GM13977 (cell line): ENCODE data around the gene PNPLA3.

Experiments
- DNase-seq: peaks from one replicate; pipeline ENCODE4 v3.0.0; 2012; ENCODE audit warnings: low spot score
- CTCF ChIP-seq: IDR thresholded peaks from 2 replicates; pipeline ENCODE4 v1.5.1; 2012; ENCODE audit warnings: mild to moderate bottlenecking, control low read depth; ENCODE audit not compliant: insufficient read depth; ENCODE audit errors: extremely low read depth, missing control alignments
- in situ Hi-C: fragments of 300-500 bp; cut with MboI; formaldehyde crosslinking; loops from one replicate; pipeline ENCODE4 v1.12.0; 2022; ENCODE audit warnings: low sequenced_read_pairs, low pct_unique_long_range_greater_than_20kb, mixed read lengths, inconsistent platforms; ENCODE audit not compliant: unreplicated experiment

Gene PNPLA3

GRCh38 chr22:43905681-43906080, 17.9 kb upstream of the PNPLA3 start:
- in situ Hi-C loops: no loop called here
- DNase-seq: no peak
- no peak for TF ChIP-seq CTCF

- in situ Hi-C loops: no loop called here
- DNase-seq: no peak
- TF ChIP-seq CTCF: no peak
These were observed 13.9 kb upstream of the PNPLA3 start for GRCh38 chr22:43909708-43910107.

- no peak for TF ChIP-seq CTCF
- DNase-seq: no peak
- in situ Hi-C loops: no loop called here
These were observed 13.4 kb upstream of the PNPLA3 start for GRCh38 chr22:43910178-43910695.

GRCh38 chr22:43911351-43911750, 12.3 kb upstream of the PNPLA3 start:
- no peak for DNase-seq
- in situ Hi-C loops: no loop called here
- no peak for TF ChIP-seq CTCF

GRCh38 chr22:43917521-43917920, 6.1 kb upstream of the PNPLA3 start:
- no peak for TF ChIP-seq CTCF
- in situ Hi-C loops: no loop called here

GRCh38 chr22:43919106-43919973, 4.3 kb upstream of the PNPLA3 start:
- no peak for DNase-seq
- in situ Hi-C loops: no loop called here
- TF ChIP-seq CTCF: no peak

More at GRCh38 chr22:43917521-43917920, 6.1 kb upstream of the PNPLA3 start:
- no peak for DNase-seq
